ENCODE data around the gene PDGFRB. TPM values are rescaled to one million over a fixed set of nuclear protein-coding genes. Genes with fewer than 3 reads are reported as not detected.
A peak's percentile ranks its signal among the peaks of the same experiment; 100 is the strongest.
"Not testable (repeated sequence)": the region's sequence is repeated elsewhere in the genome, so short reads cannot be mapped to it uniquely, and the experiment has no call there.

Gene PDGFRB
- total RNA-seq, 1 donor from 2014 or later = 201 TPM

DNA sequence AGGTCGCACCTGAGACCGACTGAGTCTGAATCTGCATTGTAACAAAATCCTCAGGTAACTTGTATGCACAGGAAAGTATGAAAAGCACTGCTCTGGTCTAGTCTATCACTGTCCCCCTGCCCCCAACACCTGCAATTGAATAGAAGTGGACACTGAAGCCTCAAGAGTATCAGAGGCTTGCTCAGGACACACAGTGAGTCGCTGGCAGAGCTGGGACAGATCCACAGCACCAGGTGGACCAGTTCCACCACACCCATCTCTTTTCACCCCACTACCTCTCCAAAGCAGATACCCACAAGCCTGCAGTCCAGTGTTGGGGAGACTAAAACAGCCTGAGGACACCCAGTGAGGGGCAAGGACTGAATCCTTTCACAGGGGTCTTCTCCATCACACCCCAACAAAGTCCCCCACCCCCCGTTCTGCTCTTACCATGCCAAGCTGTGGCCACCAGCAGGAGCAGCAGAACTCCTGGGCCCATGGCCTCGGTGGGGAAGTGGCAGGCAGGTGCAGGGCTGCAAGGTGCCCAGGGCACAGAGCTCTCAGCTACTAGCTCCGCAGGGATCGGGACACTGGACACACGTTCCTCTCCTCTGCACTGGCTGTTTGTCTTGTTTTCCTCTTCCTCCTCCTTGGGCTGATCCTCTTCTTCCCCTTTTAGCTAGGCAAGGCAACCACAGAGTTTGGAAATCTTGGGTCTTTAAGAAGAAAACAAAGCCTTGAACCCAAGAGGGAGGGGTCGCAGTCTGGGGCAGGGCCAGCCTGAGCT, 69.5 kb downstream of the PDGFRB start, which contains the start of gene CSF1R:
Gene CSF1R (minus strand): TSS at position 605 of the 766 bp plus-strand sequence. CDS start 127 bp downstream, at position 478.
- DNase-seq (ENCODE audit: low spot score) = no peak

GRCh38 chr5:150085191-150085912, 70.3 kb downstream of the PDGFRB start:
- no peak for DNase-seq (ENCODE audit: low spot score)

GRCh38 chr5:150084754-150085153, 70.9 kb downstream of the PDGFRB start:
- DNase-seq (ENCODE audit: low spot score) = not testable (repeated sequence)

DNA sequence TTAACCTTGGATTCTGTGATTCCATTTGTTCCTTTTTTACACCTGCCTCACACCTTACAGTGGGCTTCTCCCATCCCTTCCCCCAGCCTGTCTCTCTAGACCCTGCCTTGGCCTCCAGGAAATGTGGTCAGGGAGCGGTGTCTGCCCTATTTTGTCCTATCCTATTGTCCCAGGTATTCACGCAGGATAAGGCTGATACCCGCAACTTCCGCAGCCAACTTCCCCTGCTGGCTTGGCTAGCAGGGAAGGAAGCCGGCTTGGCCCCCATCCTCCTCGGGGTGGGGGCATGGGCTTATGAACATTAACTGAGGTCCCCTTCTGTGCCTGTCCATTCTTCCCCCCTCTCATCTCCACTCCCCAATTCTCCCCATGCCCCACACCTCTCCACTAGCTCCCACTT, 72.8 kb downstream of the PDGFRB start:
- no peak for DNase-seq (ENCODE audit: low spot score)

DNA sequence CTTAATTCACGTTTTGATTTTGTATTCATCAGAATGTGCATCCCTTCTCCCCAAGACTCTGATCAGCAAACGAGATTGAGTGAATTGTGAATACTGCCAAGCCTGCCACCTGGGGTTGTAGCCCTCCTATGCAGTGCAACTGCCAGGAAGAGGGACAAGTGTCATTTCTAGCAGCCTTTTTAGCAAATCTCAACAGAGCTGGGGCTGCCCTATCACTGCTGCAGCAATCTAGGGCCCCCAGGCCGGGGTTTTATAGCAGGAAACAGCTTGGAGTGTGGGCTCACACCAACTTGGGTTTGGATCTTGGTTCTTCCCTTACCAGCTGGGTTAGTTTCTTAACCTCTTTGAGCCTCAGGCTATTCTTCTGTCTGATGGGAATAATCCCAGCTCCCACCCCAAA, 73.3 kb downstream of the PDGFRB start:
- DNase-seq (ENCODE audit: low spot score) = no peak

- no peak for DNase-seq (ENCODE audit: low spot score)
These were observed 73.9 kb downstream of the PDGFRB start for GRCh38 chr5:150081541-150082283.

GRCh38 chr5:150080696-150081435, 74.8 kb downstream of the PDGFRB start:
- DNase-seq (ENCODE audit: low spot score) = no peak

DNA sequence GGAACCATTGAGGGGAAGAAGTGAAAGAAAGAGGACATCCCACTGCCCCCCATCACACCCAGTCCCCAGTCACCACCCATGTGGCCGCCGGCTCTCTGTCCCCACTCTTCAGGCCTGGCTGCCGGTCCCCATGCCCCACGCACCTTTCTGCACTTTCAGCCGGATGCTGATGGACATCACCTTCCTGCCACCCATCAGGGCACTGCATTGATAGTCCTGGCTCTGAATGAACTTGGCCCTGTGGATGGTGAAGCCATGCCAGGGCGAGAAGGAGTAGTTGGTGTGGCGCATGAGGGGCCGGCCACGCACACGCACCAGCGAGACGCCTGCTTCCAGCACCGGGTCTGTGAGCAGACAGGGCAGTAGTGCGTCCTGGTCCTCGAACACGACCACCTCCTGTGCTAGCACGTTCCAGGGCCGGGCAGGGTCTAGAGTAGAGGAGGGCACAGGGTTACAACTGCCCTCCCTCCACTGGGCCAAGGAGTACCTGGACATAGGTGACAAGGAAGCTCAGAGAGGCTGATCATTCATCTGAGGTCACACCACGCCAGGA, 75.7 kb downstream of the PDGFRB start:
- DNase-seq (ENCODE audit: low spot score) = no peak

GRCh38 chr5:150078802-150079689, 76.6 kb downstream of the PDGFRB start:
- DNase-seq (ENCODE audit: low spot score) = no peak

- no peak for DNase-seq (ENCODE audit: low spot score)
These were observed 77.4 kb downstream of the PDGFRB start for GRCh38 chr5:150077996-150078801.

DNA sequence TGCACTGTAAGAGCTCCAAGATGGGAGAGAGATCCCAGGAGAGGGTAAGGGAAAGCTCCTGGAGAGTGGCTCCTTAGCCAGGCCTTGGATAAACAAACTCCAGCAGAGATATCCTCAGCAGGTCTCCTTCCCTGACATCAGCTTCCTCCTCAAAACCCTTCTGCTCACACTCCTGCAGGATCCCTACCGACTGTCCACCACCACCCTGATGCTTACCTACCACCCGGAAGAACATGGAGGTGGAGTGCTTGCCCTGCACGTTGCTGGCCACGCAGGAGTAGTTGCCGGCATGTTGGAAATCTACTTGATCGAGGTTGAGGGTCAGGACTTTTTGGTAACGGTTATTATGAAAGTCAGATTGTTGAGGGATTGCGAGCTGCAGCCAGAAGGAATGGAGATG, 78.6 kb downstream of the PDGFRB start:
- DNase-seq (ENCODE audit: low spot score) = peak; percentile 88

GRCh38 chr5:150075806-150076205, 79.8 kb downstream of the PDGFRB start:
- peak; percentile 45 for DNase-seq (ENCODE audit: low spot score)

DNA sequence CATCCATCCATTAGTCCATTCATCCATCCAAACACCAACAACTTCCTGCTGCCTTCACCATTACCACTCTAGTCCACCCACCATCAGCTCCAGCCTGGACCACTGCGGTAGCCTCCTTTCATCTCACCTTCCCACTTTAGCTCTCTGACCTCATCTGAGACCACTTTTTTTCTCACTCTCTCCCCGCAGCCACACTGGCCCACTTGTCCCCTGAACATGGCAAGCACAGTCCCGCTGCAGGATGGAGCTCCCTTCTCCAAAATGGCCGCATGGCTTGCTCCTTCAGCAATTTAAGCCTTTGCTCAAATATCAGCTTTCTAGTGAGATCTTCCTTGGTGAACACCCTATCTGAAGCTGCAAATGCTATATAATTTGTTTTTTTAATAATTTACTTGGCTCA, 80.4 kb downstream of the PDGFRB start:
- peak; percentile 62 for DNase-seq (ENCODE audit: low spot score)

DNA sequence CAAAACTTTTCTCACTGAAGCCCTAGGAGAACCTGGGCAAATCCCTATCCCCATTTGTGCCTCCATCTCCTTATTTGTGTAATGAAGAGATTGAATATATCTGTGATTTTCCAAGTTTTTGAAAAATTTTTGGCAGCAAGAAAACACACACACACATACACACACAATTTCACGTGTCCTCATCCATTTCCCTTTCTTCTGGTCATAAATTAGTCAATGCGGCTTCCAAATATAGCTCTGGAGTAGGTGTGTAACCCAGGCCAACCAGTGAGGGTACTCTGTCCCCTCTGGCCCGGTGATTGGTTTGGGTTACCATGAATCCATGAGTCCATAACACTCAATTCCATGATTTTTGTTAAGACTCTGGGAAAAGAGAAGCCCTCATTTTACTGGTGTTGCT, 82.0 kb downstream of the PDGFRB start:
- no peak for DNase-seq (ENCODE audit: low spot score)

GRCh38 chr5:150073086-150073625, 82.5 kb downstream of the PDGFRB start:
- DNase-seq (ENCODE audit: low spot score) = peak; percentile 73

GRCh38 chr5:150070821-150071220, 84.8 kb downstream of the PDGFRB start:
- DNase-seq (ENCODE audit: low spot score) = peak; percentile 55

- peak; percentile 64 for DNase-seq (ENCODE audit: low spot score)
These were observed 85.7 kb downstream of the PDGFRB start for GRCh38 chr5:150069672-150070627.

Measured in mesenteric fat pad (tissue), 1 donor.